Astrocyte of the spinal cord (primary cell): Measurements from ENCODE around the gene PHF19.

Experiments used
- DNase-seq: peaks from one replicate; pipeline ENCODE4 v3.0.0; 2011; ENCODE audit warnings: low read depth, low spot score
- H3K4me3 ChIP-seq: 2 replicates; pipeline ENCODE4 v1.5.1; 2011; ENCODE audit warnings: low read depth, mild to moderate bottlenecking, low read length, moderate library complexity
- in situ Hi-C: cut with HindIII; loops from 2 replicates; pipeline ENCODE4 v1.10.0; 2017; ENCODE audit warnings: low sequenced_read_pairs
- TF ChIP-seq, protein P1 (sequence below): IDR thresholded peaks from 2 replicates; pipeline ENCODE4 v1.5.1; 2012; ENCODE audit warnings: low read depth, mild to moderate bottlenecking, low read length, inconsistent platforms

PHF19 gene

DNA sequence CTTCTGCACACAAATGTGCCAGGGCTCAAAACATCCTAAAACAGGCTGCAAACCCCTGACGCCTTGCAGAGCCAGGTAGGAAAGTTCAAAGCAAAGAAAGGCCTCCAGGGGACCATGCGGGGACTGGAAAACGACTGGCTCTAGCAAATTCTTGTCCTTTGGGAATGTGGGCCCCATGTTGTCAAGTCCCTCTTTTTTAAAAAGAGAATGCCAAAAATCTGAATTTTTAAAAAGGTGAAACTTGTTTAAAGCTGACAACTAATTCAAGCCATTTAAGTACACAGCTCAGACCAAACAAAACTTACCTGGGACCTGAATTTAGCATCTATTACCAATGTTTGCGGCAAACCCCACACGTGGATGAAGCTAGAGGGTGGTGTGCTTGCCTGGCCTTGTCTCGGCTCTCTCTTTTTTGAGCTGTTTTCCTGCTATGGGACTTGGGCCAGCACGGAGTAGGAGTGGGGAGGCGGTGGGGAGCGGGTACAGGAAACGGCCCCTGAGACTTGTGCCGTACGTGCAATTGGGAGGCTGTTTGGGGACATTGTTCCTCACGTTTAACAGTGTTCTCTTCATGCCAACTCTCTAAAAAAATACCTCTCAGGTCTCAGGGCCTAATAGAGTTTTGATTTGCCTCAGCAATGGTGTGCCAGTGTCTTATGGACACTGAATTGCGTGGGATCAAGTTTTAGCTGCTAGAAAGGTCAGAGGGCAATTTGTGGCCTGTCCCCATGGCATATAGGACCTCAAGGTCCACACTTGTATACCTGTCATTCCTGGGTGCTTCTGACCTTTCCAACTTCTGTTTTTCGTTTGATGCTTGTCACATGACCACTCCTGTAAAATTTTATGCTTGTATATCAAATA is 15.1 kb upstream of the PHF19 start:
- TF ChIP-seq, protein P1, sequence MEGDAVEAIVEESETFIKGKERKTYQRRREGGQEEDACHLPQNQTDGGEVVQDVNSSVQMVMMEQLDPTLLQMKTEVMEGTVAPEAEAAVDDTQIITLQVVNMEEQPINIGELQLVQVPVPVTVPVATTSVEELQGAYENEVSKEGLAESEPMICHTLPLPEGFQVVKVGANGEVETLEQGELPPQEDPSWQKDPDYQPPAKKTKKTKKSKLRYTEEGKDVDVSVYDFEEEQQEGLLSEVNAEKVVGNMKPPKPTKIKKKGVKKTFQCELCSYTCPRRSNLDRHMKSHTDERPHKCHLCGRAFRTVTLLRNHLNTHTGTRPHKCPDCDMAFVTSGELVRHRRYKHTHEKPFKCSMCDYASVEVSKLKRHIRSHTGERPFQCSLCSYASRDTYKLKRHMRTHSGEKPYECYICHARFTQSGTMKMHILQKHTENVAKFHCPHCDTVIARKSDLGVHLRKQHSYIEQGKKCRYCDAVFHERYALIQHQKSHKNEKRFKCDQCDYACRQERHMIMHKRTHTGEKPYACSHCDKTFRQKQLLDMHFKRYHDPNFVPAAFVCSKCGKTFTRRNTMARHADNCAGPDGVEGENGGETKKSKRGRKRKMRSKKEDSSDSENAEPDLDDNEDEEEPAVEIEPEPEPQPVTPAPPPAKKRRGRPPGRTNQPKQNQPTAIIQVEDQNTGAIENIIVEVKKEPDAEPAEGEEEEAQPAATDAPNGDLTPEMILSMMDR: no peak
- DNase-seq: no peak
- in situ Hi-C loops: no loop called here

DNA sequence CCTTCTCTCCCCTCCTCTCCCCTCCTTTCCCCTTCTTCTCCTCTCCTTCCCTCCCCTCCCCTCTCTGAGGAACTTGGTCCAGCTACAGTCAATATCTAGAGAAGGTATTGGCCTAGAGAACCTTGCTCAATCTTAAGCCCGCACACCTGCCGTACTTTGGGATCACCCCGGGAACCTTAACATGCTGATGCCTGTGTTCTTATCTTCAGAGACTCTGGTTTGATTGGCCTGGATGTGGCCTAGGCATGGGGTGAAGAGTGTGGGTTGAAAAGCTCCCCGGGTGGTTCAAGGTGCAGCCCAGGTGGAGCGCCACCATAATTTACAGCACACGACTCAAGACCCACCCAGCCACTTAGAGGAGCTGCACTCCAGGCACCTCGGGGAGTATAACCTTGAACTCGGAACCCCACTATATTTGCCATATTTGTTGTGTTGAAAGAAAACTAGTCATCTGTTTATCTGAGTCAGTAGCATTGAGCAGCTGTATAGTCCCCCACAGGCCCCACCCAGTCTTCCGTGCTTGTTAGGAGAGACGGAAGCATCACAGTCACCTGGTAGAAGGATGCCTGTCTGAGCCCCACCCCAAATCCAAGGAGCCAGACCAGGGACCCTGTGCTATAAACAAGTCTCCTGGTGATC is 14.4 kb upstream of the PHF19 start:
- H3K4me3 ChIP-seq: no peak overlapping the region
- no peak for DNase-seq
- in situ Hi-C loops: no loop called here
- TF ChIP-seq, protein P1: no peak

More for the DNA sequence above, 15.1 kb upstream of the PHF19 start:
- no peak overlapping the region for H3K4me3 ChIP-seq

DNA sequence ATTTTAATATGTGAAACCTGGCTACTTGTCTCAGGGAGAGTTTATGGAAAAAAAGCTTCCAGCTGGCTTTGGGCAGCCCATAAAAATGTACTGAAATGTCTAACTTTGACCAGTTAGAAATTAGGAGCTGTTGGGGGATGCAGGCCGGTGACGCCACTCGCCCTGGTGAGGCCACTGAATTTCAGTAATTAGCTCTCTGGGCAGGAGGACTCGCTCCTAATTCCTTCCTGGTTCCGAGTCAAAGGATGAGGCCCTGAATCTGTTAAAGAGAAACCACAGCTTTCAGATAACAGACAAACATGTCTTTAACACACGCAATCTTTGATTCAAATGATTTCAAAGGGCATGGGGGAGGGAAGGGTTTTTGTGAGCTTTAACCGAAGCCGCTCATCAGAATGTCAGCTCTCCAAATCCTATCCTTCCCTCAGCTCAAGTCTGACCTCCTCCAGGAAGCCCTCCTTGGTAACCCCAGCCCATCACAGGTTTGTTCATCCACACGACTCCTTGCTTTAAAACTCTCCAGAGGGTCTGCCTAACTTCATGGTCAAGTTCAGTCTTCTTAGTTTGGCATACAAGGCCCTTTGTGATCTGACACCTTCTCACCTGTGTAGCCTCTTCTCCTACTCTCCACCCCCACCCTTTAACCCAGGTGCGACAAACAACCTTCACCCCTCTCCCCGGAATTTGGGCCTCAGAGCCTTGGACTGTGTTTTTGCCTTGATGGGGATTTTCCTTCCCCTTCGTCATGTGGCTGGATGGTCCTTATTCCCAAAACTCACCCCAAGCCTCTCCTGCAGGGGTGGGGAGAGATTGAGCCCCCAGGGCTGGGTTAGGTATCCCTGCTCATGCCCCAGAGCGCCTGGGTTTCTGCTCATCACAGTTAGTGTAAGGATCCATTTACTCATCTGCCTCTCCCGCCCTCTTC is 13.6 kb upstream of the PHF19 start:
- in situ Hi-C loops: no loop called here
- TF ChIP-seq, protein P1: no peak
- H3K4me3 ChIP-seq: no peak overlapping the region
- no peak for DNase-seq

DNA sequence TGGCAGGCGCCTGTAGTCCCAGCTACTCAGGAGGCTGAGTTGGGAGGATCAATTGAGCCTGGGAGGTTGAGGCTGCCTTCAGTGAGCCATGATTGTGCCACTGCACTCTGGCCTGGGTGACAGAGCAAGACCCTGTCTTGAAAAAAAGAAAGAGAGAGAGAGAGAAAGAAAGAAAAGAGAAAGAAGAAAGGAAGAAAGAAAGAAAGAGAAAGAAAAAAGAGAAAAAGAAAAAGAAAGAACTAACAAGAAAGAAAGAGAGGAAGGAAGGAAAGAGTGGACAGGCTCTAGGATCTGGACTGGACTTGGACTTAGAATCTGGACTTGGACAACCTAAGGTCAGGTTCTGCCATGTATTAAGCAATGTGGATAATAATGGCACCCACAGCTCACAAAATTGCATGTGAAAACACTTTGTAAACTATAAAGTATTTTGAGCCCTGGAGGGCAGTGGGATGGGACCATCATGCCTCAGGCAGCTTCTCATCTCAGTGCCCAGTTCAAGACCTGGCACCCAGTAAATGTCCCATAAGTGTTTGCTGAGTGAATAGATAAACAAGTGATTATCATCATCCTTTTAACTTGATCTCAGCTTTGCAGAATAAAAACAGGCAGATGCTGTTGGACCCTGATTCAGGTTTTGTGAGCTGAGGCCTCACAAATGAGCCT is 12.8 kb upstream of the PHF19 start:
- in situ Hi-C loops: no loop called here
- TF ChIP-seq, protein P1: no peak
- no peak overlapping the region for H3K4me3 ChIP-seq
- DNase-seq: no peak

DNA sequence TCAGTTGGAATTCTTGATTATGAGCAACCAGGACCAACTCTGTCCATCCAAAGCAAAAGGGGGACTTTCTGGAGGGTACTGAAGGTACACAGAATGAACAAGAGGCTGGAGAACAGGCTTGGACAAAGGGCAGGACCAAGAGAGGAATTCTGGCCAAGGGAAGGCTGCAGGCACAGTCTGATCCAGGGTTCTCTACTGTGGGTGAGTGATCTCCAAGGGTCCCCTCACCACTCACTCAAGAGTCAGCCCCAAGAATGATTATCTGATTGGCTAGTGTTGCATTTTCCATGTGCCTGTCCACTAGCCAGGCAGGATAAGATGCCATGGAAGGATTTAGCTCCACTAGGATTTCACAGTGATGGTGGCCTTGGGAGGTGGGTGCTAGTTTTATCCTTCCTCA is 11.6 kb upstream of the PHF19 start:
- TF ChIP-seq, protein P1: no peak
- in situ Hi-C loops: no loop called here
- H3K4me3 ChIP-seq: no peak overlapping the region
- no peak for DNase-seq
